GM12878 (cell line): ENCODE results near the gene GPATCH2L.

Source experiments
- EP300 ChIP-seq, 2 experiments: fragments of 150-350 bp in 1 of 2; IDR thresholded peaks; 2 replicates each; pipeline ENCODE4 v1.6.1; 2011 to 2012; ENCODE audit warnings: low read depth in 2 of 2, low read length in 2 of 2, borderline replicate concordance in 1 of 2, improper control_type of control experiment in 1 of 2, inconsistent platforms in 1 of 2; ENCODE audit not compliant: control insufficient read depth in 1 of 2
- HDAC2 ChIP-seq: fragments of 200-600 bp; sonication (generic); IDR thresholded peaks from 2 replicates; pipeline ENCODE4 v1.6.1; 2017
- NR2C1 ChIP-seq: fragments of 450-650 bp; IDR thresholded peaks from 2 replicates; pipeline ENCODE4 v1.6.1; 2017; ENCODE audit warnings: antibody characterized with exemption, mild to moderate bottlenecking, moderate library complexity
- POU2F2 ChIP-seq: IDR thresholded peaks from 3 replicates; pipeline ENCODE4 v1.6.1; 2011; ENCODE audit warnings: low read depth, mild to moderate bottlenecking, low read length, borderline replicate concordance
- RELA ChIP-seq: fragments of 450-650 bp; IDR thresholded peaks from 2 replicates; pipeline ENCODE4 v1.8.0; 2014; ENCODE audit warnings: borderline replicate concordance; ENCODE audit not compliant: partially characterized antibody
- SREBF1 ChIP-seq: IDR thresholded peaks from 2 replicates; pipeline ENCODE4 v1.6.1; 2012; ENCODE audit warnings: mild to moderate bottlenecking, low read length
- TAF1 ChIP-seq: IDR thresholded peaks from 2 replicates; pipeline ENCODE4 v1.6.1; 2011; ENCODE audit warnings: mild to moderate bottlenecking, low read depth, low read length, borderline replicate concordance
- ZNF384 ChIP-seq: IDR thresholded peaks from 2 replicates; pipeline ENCODE4 v1.6.1; 2012; ENCODE audit warnings: low read depth, mild to moderate bottlenecking, low read length, improper control_type of control experiment, borderline replicate concordance
- ZZZ3 ChIP-seq: IDR thresholded peaks from 2 replicates; pipeline ENCODE4 v1.6.1; 2011; ENCODE audit warnings: low read depth; ENCODE audit not compliant: control insufficient read depth, insufficient read length
- TF ChIP-seq, protein P1 (sequence below): IDR thresholded peaks from 2 replicates; pipeline ENCODE4 v1.6.1; 2012; ENCODE audit warnings: low read depth, low read length, improper control_type of control experiment
- TF ChIP-seq, protein P2 (sequence below), 3 experiments: IDR thresholded peaks in 2 of 3; conservative IDR thresholded peaks in 1 of 3; 2 replicates each; pipeline ENCODE4 v1.5.1; 2011; ENCODE audit warnings: low read depth in 3 of 3, low read length in 3 of 3, mild to moderate bottlenecking in 3 of 3, control low read depth in 2 of 3, moderate library complexity in 2 of 3, inconsistent platforms in 1 of 3, mixed read lengths in 1 of 3; ENCODE audit not compliant: control insufficient read depth in 2 of 3, insufficient read depth in 1 of 3; ENCODE audit errors: extremely low read depth in 1 of 3
- TF ChIP-seq, protein P3 (sequence below): IDR thresholded peaks from 2 replicates; pipeline ENCODE4 v1.6.1; 2012; ENCODE audit warnings: low read depth, low read length, improper control_type of control experiment
- TF ChIP-seq, protein P4 (sequence below): IDR thresholded peaks from 2 replicates; pipeline ENCODE4 v1.6.1; 2011; ENCODE audit warnings: borderline replicate concordance, low read depth, mild to moderate bottlenecking, moderate library complexity, mixed read lengths, low read length; ENCODE audit not compliant: insufficient read depth; ENCODE audit errors: extremely low read length
- TF ChIP-seq, protein P5 (sequence below): fragments of 450-650 bp; IDR thresholded peaks from 2 replicates; pipeline ENCODE4 v1.6.1; 2016; ENCODE audit warnings: mild to moderate bottlenecking

DNA sequence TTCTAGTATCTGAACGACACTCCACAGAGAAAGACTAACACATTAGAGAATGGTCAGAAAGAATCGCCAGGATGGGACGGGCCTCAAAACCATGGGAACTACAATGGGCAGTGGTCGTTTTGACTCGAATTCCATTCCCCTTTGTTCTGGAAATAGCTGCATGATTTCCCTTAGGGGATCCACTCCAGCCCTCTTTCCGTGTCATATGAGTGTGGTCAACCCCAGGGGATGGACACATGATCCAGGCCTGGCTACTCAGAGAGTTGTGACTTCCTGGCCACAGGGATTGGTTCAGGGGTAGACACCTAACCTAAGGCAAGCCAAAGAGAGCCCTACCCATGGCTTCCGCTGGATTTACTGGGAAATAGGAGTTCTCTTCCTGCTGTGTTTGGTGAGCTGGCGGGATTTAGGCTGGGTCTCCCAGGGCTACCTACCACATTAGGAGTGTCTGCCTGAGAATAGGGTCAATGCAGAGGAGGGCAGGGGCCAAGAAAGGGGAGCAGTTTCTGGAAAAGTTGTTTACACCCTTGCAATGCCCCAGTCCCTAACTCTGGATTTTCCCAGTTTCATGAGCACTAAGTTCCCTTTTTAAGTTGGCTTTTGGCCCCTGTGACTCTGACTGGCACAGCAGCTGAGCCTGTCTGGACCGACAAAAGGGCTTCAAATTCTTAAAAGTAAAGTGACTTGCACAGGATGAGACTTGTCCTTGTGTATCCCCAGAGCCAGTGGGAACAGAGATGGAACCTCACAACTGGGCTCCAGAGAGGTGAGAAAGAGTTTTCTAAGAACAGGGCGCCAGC lies 28.1 kb upstream of the GPATCH2L start:
- TF ChIP-seq, protein P1, sequence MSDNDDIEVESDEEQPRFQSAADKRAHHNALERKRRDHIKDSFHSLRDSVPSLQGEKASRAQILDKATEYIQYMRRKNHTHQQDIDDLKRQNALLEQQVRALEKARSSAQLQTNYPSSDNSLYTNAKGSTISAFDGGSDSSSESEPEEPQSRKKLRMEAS = no peak
- no peak for TF ChIP-seq ZNF384
- TF ChIP-seq, protein P2, sequence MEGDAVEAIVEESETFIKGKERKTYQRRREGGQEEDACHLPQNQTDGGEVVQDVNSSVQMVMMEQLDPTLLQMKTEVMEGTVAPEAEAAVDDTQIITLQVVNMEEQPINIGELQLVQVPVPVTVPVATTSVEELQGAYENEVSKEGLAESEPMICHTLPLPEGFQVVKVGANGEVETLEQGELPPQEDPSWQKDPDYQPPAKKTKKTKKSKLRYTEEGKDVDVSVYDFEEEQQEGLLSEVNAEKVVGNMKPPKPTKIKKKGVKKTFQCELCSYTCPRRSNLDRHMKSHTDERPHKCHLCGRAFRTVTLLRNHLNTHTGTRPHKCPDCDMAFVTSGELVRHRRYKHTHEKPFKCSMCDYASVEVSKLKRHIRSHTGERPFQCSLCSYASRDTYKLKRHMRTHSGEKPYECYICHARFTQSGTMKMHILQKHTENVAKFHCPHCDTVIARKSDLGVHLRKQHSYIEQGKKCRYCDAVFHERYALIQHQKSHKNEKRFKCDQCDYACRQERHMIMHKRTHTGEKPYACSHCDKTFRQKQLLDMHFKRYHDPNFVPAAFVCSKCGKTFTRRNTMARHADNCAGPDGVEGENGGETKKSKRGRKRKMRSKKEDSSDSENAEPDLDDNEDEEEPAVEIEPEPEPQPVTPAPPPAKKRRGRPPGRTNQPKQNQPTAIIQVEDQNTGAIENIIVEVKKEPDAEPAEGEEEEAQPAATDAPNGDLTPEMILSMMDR (IDR thresholded peaks at IDR 0.05 in 2 of 3, conservative IDR thresholded peaks at IDR 0.05 in 1 of 3; ENCODE audit: control insufficient read depth in 2 of 3, extremely low read depth in 1 of 3, insufficient read depth in 1 of 3, low read depth in 3 of 3, low read length in 3 of 3) = no peak
- no peak for TF ChIP-seq EP300 (IDR thresholded peaks at IDR 0.05; ENCODE audit: borderline replicate concordance in 1 of 2, control insufficient read depth in 1 of 2, low read depth in 2 of 2, low read length in 2 of 2)
- no peak for TF ChIP-seq SREBF1
- TF ChIP-seq NR2C1 = no peak
- TF ChIP-seq POU2F2 = no peak
- TF ChIP-seq, protein P3, sequence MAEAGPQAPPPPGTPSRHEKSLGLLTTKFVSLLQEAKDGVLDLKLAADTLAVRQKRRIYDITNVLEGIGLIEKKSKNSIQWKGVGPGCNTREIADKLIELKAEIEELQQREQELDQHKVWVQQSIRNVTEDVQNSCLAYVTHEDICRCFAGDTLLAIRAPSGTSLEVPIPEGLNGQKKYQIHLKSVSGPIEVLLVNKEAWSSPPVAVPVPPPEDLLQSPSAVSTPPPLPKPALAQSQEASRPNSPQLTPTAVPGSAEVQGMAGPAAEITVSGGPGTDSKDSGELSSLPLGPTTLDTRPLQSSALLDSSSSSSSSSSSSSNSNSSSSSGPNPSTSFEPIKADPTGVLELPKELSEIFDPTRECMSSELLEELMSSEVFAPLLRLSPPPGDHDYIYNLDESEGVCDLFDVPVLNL = no peak
- TF ChIP-seq TAF1 = no peak
- TF ChIP-seq HDAC2 = no peak
- TF ChIP-seq, protein P4, sequence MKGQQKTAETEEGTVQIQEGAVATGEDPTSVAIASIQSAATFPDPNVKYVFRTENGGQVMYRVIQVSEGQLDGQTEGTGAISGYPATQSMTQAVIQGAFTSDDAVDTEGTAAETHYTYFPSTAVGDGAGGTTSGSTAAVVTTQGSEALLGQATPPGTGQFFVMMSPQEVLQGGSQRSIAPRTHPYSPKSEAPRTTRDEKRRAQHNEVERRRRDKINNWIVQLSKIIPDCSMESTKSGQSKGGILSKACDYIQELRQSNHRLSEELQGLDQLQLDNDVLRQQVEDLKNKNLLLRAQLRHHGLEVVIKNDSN = no peak
- TF ChIP-seq ZZZ3 = no peak
- no peak for TF ChIP-seq RELA
- TF ChIP-seq, protein P5, sequence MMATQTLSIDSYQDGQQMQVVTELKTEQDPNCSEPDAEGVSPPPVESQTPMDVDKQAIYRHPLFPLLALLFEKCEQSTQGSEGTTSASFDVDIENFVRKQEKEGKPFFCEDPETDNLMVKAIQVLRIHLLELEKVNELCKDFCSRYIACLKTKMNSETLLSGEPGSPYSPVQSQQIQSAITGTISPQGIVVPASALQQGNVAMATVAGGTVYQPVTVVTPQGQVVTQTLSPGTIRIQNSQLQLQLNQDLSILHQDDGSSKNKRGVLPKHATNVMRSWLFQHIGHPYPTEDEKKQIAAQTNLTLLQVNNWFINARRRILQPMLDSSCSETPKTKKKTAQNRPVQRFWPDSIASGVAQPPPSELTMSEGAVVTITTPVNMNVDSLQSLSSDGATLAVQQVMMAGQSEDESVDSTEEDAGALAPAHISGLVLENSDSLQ = no peak
